Measurements from ENCODE around the gene AGBL4. TPM values are rescaled to one million over a fixed set of nuclear protein-coding genes. Genes with fewer than 3 reads are reported as not detected.

The AGBL4 gene
- polyA plus RNA-seq, 1 donor (not counting 4 experiments of a cell fraction or from before 2014, with no cell fraction given), result not detected

DNA sequence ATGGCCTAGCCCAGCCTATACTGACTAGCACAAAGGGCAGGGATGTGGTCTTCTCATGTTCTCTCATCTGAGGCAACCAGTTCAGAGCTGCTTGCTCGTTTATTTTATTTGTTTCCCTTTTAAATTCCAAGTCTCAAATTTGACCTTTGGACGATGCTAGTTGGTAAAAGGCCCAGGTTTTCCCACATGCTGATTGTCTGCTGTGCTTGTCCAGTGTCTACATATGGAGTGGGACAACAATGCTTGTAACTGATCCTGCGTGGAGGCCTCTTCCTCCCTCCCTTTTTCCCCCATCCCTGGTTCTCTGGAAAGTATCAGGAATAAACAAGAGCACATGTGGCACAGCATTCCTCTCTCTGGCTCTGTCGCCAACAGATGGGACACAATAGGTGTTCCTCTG lies 1213.0 kb downstream of the AGBL4 start:
- Histone ChIP-seq H4K20me1 (ENCODE audit: control insufficient read depth, extremely low read depth, insufficient read depth, low read length) (no peaks in the 10 kb centered on the region), H3K27ac (ENCODE audit: control insufficient read depth, insufficient read depth, low read length) (no peak overlapping the region), H3K9ac (ENCODE audit: control insufficient read depth, extremely low read depth, insufficient read depth, low read length) (no peak overlapping the region), H3K27me3 (ENCODE audit: control insufficient read depth, extremely low read depth, insufficient read depth, low read length) (no peaks in the 10 kb centered on the region), H3K79me2 (ENCODE audit: control insufficient read depth, insufficient read depth, low read length) (no peaks in the 10 kb centered on the region), H3K9me1 (ENCODE audit: control insufficient read depth, extremely low read depth, insufficient read depth, low read length) (no peaks in the 10 kb centered on the region), H3K36me3 (ENCODE audit: control insufficient read depth in 2 of 2, extremely low read depth in 1 of 2, insufficient read depth in 2 of 2, low read length in 2 of 2) (no peaks in the 10 kb centered on the region), H3K4me3 (ENCODE audit: control insufficient read depth in 2 of 3, extremely low read depth in 1 of 3, insufficient read depth in 2 of 3, low read depth in 1 of 3, low read length in 3 of 3) (no peak overlapping the region), H3K9me3 (ENCODE audit: control insufficient read depth, low read depth, low read length) (no peaks in the 10 kb centered on the region), H2AFZ (ENCODE audit: control insufficient read depth, low read length) (no peak overlapping the region), H3K4me2 (ENCODE audit: control insufficient read depth, extremely low read depth, insufficient read depth, low read depth, low read length) (no peak overlapping the region), H3K4me1 (ENCODE audit: control insufficient read depth, extremely low read depth, insufficient read depth, low read length) (peaks cover 3% of the 10 kb centered on the region)
- DNase-seq (ENCODE audit: low read depth, low spot score) (no peak), FAIRE-seq (no peak)
- dilution Hi-C loops (cut with MboI; ENCODE audit: extremely low pct_ligation_motif_present, low sequenced_read_pairs), result no loop called here
- TF ChIP-seq EZH2 (IDR thresholded peaks at IDR 0.05; ENCODE audit: low read length), result no peak
- no peak for TF ChIP-seq CTCF (optimal IDR thresholded peaks at IDR 0.05 in 1 of 3, IDR thresholded peaks at IDR 0.05 in 1 of 3, conservative IDR thresholded peaks at IDR 0.05 in 1 of 3; ENCODE audit: extremely low read depth in 1 of 3, insufficient read depth in 2 of 3, low read length in 3 of 3)

DNA sequence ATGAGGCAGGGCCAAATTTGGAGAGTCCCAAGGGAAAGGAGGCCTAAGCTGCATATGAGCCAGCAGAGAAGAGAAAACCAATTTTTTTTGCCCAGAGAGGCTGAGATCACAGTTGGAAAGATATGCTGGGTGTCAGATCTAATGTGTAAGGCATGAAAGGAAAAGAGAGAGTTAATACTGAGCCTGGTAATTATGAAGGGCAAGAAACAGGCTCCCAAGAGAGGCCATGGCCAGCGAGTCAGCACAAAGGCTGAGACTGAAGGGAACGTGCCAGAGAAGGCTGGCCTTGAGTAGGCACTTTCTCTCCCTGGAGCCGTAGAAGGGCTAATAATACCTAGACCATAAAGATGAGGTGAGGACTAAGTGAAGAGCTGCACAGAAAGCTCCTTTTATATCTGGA lies 1215.3 kb downstream of the AGBL4 start:
- Histone ChIP-seq H3K9ac (ENCODE audit: control insufficient read depth, extremely low read depth, insufficient read depth, low read length) (no peak overlapping the region), H3K9me3 (ENCODE audit: control insufficient read depth, low read depth, low read length) (no peaks in the 10 kb centered on the region), H2AFZ (ENCODE audit: control insufficient read depth, low read length) (no peak overlapping the region), H3K27ac (ENCODE audit: control insufficient read depth, insufficient read depth, low read length) (no peak overlapping the region), H3K79me2 (ENCODE audit: control insufficient read depth, insufficient read depth, low read length) (no peaks in the 10 kb centered on the region), H3K4me2 (ENCODE audit: control insufficient read depth, extremely low read depth, insufficient read depth, low read depth, low read length) (no peak overlapping the region), H4K20me1 (ENCODE audit: control insufficient read depth, extremely low read depth, insufficient read depth, low read length) (no peaks in the 10 kb centered on the region), H3K27me3 (ENCODE audit: control insufficient read depth, extremely low read depth, insufficient read depth, low read length) (no peaks in the 10 kb centered on the region), H3K36me3 (ENCODE audit: control insufficient read depth in 2 of 2, extremely low read depth in 1 of 2, insufficient read depth in 2 of 2, low read length in 2 of 2) (no peaks in the 10 kb centered on the region), H3K4me1 (ENCODE audit: control insufficient read depth, extremely low read depth, insufficient read depth, low read length) (peaks cover 3% of the 10 kb centered on the region), H3K9me1 (ENCODE audit: control insufficient read depth, extremely low read depth, insufficient read depth, low read length) (no peaks in the 10 kb centered on the region), H3K4me3 (ENCODE audit: control insufficient read depth in 2 of 3, extremely low read depth in 1 of 3, insufficient read depth in 2 of 3, low read depth in 1 of 3, low read length in 3 of 3) (no peak overlapping the region)
- FAIRE-seq, result no peak
- dilution Hi-C loops (cut with MboI; ENCODE audit: extremely low pct_ligation_motif_present, low sequenced_read_pairs), result no loop called here
- no peak for TF ChIP-seq EZH2 (IDR thresholded peaks at IDR 0.05; ENCODE audit: low read length)
- no peak for TF ChIP-seq CTCF (optimal IDR thresholded peaks at IDR 0.05 in 1 of 3, IDR thresholded peaks at IDR 0.05 in 1 of 3, conservative IDR thresholded peaks at IDR 0.05 in 1 of 3; ENCODE audit: extremely low read depth in 1 of 3, insufficient read depth in 2 of 3, low read length in 3 of 3)
- DNase-seq (ENCODE audit: low read depth, low spot score), result no peak

Measured in keratinocyte (primary cell).